Measurements from ENCODE around the gene NGEF. TPM values are rescaled to one million over a fixed set of nuclear protein-coding genes. Genes with fewer than 3 reads are reported as not detected.

Gene NGEF
- total and polyA plus RNA-seq, 9 of the 15 experiments (the other 6 are each of a cell fraction or from before 2014, with no cell fraction given), result 0.07 to 0.17 (median 0.09) TPM; not detected in 6

GRCh38 chr2:232896111-232896510 is 116.9 kb downstream of the NGEF start (continued):
- TF ChIP-seq HIVEP1 (CRISPR knock-in tag; IDR thresholded peaks at IDR 0.05) (no peak), BRF2 (IDR thresholded peaks at IDR 0.05; ENCODE audit: borderline replicate concordance, insufficient read depth, insufficient read length) (no peak), ZNF23 (CRISPR knock-in tag; IDR thresholded peaks at IDR 0.05) (no peak), DACH1 (IDR thresholded peaks at IDR 0.05; ENCODE audit: partially characterized antibody) (no peak), THRB (CRISPR knock-in tag; conservative IDR thresholded peaks at IDR 0.05) (no peak), MAFF (IDR thresholded peaks at IDR 0.05; ENCODE audit: low read length) (no peak), ZNF75A (CRISPR knock-in tag; IDR thresholded peaks at IDR 0.05) (no peak), CBX8 (IDR thresholded peaks at IDR 0.05; ENCODE audit: borderline replicate concordance, extremely low read depth, low read depth, low read length, poor library complexity, severe bottlenecking) (no peak), PHB2 (IDR thresholded peaks at IDR 0.05; ENCODE audit: low read depth) (no peak), MAZ (CRISPR knock-in tag; conservative IDR thresholded peaks at IDR 0.05 in 1 of 2, IDR thresholded peaks at IDR 0.05 in 1 of 2) (no peak), POU5F1 (IDR thresholded peaks at IDR 0.05; ENCODE audit: borderline replicate concordance, low read depth, low read length, partially characterized antibody) (no peak)

All from K562 (cell line).